SH-SY5Y (cell line): ENCODE measurements around the gene UBR7.

Experiments used
- GATA2 ChIP-seq: IDR thresholded peaks from 2 replicates; pipeline ENCODE4 v1.6.1; 2011; ENCODE audit warnings: mild to moderate bottlenecking, low read depth, low read length
- GATA3 ChIP-seq: IDR thresholded peaks from 2 replicates; pipeline ENCODE4 v1.6.1; 2011; ENCODE audit warnings: low read depth, mild to moderate bottlenecking, low read length, moderate library complexity

The UBR7 gene

GRCh38 chr14:93239869-93240677 lies 33.0 kb downstream of the UBR7 start:
- TF ChIP-seq GATA3 = no peak
- no peak for TF ChIP-seq GATA2

DNA sequence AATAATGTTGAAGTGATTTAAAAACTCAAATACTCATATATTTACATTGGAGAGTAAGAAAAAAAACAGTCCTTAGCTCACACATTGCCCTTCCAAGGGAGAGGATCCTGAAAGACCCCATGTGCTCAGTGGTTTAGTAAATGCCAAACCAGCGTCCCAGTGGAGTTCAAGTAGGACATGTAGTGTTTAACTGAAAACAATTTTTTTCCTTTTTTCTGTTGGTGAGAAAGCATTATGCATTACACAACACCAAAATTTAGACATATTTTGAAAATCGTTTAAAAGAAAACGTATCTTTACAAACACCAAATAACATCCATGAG lies 33.6 kb downstream of the UBR7 start:
- TF ChIP-seq GATA2 (no peak), GATA3 (no peak)

- no peak for TF ChIP-seq GATA2
- no peak for TF ChIP-seq GATA3
Observed at GRCh38 chr14:93245764-93246420, 38.8 kb downstream of the UBR7 start.

- TF ChIP-seq GATA3 (no peak), GATA2 (no peak)
Observed at GRCh38 chr14:93246534-93246933, 39.5 kb downstream of the UBR7 start.

- TF ChIP-seq GATA3 (no peak), GATA2 (no peak)
Observed at GRCh38 chr14:93249128-93249831, 42.2 kb downstream of the UBR7 start.

DNA sequence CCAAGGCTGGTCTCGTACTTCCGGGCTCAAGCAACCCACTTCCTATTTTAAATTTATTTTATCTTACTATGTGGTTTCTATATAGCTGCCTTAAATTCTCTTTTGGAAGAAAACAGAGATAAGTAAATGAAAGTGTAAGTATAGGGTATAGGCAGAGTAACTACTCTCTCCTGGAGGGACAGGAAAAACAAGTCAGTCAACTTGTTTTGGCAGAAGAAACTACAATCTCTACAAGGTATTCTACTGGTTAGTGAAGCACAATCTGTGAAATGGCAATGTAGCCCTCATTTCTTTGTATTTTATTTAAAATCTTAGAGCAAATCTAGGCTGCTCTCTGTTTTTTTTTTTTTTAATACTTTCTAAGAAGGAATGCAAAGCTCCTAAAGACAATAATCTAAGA lies 55.4 kb downstream of the UBR7 start:
- TF ChIP-seq GATA3 (no peak), GATA2 (no peak)

DNA sequence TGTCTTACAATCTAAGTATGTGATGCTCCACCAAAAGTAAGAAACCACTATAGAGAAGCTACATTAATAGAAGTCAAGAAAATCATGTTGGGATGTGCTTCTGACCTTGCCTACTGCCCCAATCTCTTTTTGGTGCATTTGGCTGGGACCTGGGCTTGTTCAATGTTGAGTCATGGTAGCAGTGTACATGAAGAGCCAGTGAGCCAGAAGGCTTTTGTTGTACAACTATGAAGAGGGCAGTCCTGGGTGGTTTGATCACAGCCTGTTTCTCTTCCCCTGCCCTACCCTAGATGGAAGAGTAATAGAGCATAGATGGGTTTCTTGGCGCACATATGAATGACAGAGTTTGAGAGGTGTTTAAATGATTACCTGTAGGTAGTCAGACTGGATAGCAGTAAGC lies 56.4 kb downstream of the UBR7 start:
- no peak for TF ChIP-seq GATA3
- TF ChIP-seq GATA2 = no peak

DNA sequence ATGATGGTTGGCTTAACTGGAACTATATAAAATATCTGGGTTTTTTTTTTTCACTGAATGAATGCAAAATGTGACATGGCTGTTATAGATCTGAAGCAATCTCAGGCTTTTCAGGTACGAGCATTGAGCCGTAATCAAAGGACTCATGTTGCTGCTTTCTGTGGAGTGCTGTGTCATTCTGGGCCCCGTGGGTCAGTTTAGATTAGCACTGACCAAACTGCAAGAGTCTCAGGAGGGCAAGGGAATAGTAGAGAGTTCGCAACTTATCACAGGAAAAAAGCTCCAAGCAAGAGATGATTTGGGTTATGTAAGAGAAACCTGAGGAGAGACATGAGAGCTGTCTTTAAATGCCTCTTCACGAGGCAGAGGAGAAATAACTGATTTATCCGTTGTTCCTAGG lies 59.1 kb downstream of the UBR7 start:
- no peak for TF ChIP-seq GATA3
- no peak for TF ChIP-seq GATA2

DNA sequence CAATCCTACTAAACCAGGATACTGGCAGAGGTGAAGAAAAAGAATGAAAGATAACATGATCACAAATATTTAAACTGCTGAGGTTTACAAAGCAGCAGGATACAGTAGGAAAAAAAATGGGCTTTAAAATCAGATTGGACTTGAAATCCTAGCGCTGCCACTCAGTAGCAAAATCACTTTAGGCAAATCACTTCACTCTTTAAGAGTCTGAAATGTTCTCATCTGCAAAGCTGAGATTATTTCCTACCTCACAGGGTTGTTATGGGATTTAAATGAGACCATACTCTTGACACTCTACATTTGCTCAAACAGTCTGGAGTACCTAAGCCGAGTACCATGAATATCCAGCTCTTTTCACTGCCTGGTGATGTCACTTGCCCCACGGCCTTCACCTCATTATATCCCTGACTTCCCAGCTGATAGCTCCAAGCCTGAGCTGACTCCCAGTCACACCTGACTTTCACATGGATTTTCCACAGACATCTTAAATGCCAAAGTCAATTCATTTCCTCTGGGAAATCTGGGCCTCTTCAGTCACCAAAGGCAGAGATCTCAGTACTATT lies 60.2 kb downstream of the UBR7 start:
- no peak for TF ChIP-seq GATA3
- no peak for TF ChIP-seq GATA2

DNA sequence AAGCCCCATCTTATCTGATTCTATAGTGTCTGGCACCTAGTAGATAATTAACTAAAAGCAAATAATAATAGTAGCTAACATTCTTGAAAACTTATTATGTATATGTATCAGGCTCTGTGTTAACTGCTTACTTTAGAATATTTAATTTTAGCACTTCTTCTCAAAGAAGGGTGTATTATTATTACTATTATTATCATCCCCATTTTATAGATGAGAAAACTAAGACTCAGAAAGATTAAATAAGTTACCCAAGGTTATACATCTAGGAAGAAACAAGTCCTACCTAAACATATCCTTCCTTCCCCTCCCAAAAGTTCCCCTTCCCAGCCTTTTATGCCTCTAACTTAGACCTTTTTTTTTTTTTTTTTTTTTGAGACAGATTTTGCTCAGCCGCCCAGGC lies 61.4 kb downstream of the UBR7 start:
- no peak for TF ChIP-seq GATA2
- no peak for TF ChIP-seq GATA3

DNA sequence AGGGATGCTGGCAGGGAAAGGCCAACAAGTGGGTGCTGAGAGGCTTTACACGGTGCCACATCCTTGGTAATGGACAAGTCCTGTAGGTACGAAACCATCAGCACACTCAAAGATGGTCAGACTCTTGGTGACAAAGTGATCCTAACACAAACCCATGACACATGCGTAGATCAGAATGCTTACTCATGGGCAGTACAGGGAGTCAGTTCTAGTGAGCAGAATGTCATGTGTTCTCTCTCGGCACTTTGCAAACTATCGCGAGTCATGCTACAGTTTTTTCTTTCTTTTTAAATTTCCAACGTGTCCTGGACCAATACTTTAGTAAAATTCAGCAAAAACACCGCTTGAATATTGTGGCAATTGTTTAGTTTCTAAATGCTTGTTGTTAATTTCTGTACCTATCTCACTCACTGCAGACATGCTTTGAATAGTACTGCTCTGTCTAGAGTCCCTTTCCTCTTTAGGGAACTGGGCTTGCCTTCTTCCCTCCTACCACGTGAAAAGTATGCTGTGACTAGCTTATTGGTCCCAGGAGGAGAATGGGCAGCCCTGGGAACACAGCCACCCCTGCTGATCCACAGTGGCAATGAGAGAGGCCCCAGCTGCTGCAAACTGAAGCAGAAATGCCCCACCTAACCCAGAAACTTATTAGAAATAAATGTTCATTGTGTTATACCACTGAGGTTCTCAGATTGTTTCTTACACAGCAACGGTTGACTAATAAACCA lies 62.4 kb downstream of the UBR7 start:
- TF ChIP-seq GATA3 (no peak), GATA2 (no peak)

GRCh38 chr14:93271111-93271510 lies 64.1 kb downstream of the UBR7 start:
- TF ChIP-seq GATA2 = no peak

- no peak for TF ChIP-seq GATA3
Observed at GRCh38 chr14:93274055-93274806, 67.2 kb downstream of the UBR7 start.
